ENCODE measurements around the gene KRTCAP2.

- TF ChIP-seq, protein P1, sequence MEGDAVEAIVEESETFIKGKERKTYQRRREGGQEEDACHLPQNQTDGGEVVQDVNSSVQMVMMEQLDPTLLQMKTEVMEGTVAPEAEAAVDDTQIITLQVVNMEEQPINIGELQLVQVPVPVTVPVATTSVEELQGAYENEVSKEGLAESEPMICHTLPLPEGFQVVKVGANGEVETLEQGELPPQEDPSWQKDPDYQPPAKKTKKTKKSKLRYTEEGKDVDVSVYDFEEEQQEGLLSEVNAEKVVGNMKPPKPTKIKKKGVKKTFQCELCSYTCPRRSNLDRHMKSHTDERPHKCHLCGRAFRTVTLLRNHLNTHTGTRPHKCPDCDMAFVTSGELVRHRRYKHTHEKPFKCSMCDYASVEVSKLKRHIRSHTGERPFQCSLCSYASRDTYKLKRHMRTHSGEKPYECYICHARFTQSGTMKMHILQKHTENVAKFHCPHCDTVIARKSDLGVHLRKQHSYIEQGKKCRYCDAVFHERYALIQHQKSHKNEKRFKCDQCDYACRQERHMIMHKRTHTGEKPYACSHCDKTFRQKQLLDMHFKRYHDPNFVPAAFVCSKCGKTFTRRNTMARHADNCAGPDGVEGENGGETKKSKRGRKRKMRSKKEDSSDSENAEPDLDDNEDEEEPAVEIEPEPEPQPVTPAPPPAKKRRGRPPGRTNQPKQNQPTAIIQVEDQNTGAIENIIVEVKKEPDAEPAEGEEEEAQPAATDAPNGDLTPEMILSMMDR (IDR thresholded peaks at IDR 0.05) = no peak
- TF ChIP-seq POLR2A (IDR thresholded peaks at IDR 0.05) (no peak), EP300 (IDR thresholded peaks at IDR 0.05) (no peak)
Observed at GRCh38 chr1:155202731-155203515, 29.8 kb upstream of the KRTCAP2 start.

All from ovary (tissue), 3 donors.